Fibroblast of villous mesenchyme (primary cell): ENCODE data around the gene IFT57. TPM values are rescaled to one million over a fixed set of nuclear protein-coding genes. Genes with fewer than 3 reads are reported as not detected.

Experiments
- DNase-seq: peaks from one replicate; pipeline ENCODE4 v3.0.0-alpha.2; 2010; ENCODE audit warnings: low read depth
- H3K4me3 ChIP-seq: 2 replicates; pipeline ENCODE4 v1.5.1; 2011; ENCODE audit warnings: low read depth, mild to moderate bottlenecking, low read length
- total RNA-seq: library from RNA; depleted of rRNA; stranded (reverse); fragments of >200 nt; gene quantifications from 2 replicates; pipeline ENCODE4 v1.2.3, GENCODE V29; 2012
- TF ChIP-seq, protein P1 (sequence below): IDR thresholded peaks from 2 replicates; pipeline ENCODE4 v1.5.1; 2012; ENCODE audit warnings: low read depth, mild to moderate bottlenecking, low read length; ENCODE audit not compliant: insufficient read depth

The IFT57 gene
- total RNA-seq, 1 donor: 81.2 TPM

DNA sequence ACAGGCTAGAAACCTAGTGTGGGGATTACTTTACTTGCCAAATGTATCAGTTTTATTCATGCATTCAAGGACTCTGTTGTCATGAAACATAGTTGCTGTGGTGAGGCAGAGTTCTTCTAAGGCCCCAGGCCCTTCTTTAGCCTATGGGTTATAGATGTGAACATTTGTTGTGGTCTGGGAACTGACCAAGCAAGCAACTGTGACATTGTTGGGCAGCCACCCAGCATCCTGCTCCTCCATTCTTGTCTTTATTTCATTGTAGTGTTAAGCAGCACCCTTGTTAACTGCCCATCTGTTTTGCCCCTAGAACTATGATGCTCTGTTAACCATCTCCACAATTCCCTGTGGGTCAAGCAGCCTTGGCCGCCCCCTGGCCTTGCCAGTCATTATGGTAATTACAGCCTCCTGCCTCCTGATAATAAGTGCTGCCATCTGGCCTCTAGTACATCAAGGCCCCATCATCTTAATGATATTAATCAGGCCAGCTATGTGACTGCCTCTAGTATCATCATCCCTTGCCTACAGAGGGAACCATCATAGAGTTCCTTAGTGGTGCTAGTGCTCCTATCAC lies 12.2 kb upstream of the IFT57 start:
- no peak overlapping the region for H3K4me3 ChIP-seq
- DNase-seq: no peak
- TF ChIP-seq, protein P1, sequence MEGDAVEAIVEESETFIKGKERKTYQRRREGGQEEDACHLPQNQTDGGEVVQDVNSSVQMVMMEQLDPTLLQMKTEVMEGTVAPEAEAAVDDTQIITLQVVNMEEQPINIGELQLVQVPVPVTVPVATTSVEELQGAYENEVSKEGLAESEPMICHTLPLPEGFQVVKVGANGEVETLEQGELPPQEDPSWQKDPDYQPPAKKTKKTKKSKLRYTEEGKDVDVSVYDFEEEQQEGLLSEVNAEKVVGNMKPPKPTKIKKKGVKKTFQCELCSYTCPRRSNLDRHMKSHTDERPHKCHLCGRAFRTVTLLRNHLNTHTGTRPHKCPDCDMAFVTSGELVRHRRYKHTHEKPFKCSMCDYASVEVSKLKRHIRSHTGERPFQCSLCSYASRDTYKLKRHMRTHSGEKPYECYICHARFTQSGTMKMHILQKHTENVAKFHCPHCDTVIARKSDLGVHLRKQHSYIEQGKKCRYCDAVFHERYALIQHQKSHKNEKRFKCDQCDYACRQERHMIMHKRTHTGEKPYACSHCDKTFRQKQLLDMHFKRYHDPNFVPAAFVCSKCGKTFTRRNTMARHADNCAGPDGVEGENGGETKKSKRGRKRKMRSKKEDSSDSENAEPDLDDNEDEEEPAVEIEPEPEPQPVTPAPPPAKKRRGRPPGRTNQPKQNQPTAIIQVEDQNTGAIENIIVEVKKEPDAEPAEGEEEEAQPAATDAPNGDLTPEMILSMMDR: no peak

DNA sequence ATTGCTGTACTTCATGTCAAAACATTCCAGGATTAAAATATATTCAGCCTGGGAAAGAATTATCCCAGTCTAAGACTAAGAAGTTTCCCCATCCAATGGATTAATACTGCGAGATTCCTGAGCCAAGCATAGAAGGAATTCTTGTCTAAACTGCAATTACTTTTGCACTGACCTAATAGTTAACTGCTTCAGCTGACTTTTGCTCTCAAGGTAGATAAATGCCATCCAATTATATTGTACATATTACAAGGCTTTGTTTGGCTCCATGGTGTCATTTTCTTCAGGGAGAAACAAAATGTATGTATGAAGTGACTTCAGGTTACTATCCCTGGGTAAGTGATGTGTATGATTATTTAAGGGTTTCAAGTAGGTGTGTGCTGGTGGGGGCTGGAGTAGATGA lies 6.1 kb upstream of the IFT57 start:
- no peak for DNase-seq
- TF ChIP-seq, protein P1: no peak
- H3K4me3 ChIP-seq: no peak overlapping the region

DNA sequence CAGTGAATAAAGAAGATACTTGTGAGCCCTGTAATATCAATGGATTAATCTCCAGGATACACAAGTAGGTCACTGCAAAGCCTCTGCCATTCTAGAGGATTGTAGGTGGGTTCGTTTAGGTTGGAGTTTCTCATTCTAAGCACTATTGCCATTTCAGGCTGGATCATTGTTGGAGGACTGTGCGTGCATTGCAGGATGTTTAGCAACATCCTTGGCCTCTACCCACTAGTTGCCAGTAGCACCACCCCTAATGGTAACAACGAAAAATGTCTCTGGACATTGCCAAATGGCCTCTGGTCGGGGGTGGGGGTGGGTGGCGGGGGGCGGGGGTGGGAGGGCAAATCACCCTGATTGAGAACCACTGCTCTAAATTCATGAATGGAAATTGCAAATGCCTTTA lies 4.9 kb upstream of the IFT57 start:
- no peak overlapping the region for H3K4me3 ChIP-seq
- TF ChIP-seq, protein P1: no peak

DNA sequence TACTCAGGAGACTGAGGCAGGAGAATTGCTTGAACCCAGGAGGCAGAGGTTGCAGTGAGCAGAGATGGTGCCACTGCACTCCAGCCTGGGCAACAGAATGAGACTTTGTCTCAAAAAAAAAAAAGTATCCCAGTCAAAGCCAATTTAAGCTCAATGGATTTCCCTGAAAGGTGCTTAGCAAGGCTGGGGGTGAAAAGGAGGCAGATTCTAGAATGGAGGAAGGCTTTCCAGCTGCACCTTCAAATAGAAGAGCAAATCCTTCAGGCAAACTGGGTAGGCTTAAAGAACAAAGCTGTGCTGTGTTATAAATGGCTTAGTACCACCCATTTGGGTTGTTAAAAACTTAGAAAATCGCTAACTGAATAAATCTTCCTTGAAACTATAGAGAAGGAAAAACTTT lies 3.0 kb upstream of the IFT57 start:
- TF ChIP-seq, protein P1: no peak

More for the DNA sequence above, 4.9 kb upstream of the IFT57 start:
- no peak for DNase-seq

DNA sequence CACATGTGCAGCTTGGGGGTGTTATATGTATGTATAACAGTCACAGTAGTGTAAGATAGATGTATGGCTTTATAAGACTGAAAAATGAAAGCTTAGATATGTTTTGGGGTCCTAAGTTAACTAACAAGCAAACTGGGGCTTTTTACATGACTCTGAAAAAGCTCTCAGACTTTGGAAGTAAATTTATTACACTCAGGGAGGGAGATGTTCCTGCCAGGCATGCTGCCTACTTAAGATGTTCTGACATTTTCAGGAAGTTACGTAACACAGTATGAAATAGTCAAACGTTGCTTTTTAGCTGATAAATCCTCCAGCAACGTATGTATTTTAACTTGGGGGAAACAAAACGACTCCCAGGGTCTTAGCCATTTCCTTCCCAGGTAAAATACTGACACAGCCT lies 1.7 kb upstream of the IFT57 start:
- H3K4me3 ChIP-seq: no peak overlapping the region
- DNase-seq: peak; percentile 67
- TF ChIP-seq, protein P1: no peak

More for the DNA sequence above, 3.0 kb upstream of the IFT57 start:
- no peak for DNase-seq
- H3K4me3 ChIP-seq: no peak overlapping the region

DNA sequence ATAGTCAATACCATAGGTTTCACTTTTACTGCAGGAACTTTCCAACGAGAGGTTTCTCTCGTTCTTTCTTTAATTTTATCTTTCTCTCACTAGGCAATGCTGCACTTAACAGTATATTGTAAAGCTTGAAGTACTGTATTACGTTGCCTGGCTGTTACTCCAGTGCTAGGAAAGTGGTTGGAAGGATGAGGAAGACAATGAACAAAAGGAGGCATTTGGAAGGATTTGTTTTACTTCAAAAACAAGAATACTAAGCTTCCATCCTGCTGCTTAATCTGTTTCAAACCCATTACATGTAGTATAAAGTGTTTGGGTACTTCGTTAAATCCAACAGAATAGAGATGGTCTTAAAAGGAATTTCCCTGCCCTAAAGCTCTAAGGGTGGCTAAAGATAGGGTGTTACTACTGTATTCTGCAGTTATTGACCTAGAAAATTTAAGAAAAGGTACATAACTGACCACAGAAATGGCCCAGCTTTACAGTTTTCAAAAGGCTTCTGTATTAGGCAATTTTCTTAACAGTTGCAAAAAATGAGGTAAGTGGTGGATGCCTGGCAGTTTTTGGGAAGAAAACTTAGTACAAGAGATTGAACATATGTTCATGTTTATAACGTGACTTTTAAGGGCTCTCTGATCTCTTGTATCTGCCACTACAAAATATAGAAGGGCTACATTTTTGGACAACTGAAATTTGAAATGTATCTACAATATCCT lies 785 bp upstream of the IFT57 start:
- peak; percentile 15 for DNase-seq

More for the DNA sequence above, 785 bp upstream of the IFT57 start:
- peak overlapping the region; percentile 84 for H3K4me3 ChIP-seq
- TF ChIP-seq, protein P1: no peak
